Activated CD4-positive, alpha-beta T cell treated with anti-CD3 and anti-CD28 coated beads, Interleukin-2, amount 50 U/mL, for 4 hours (primary cell): ENCODE results near the gene FNIP2.
"Not testable (repeated sequence)": the region's sequence is repeated elsewhere in the genome, so short reads cannot be mapped to it uniquely, and the experiment has no call there.

ENCODE experiments used
- DNase-seq, 2 experiments: peaks; one replicate each; pipeline ENCODE4 v3.0.0-alpha.2; 2020

The FNIP2 gene

DNA sequence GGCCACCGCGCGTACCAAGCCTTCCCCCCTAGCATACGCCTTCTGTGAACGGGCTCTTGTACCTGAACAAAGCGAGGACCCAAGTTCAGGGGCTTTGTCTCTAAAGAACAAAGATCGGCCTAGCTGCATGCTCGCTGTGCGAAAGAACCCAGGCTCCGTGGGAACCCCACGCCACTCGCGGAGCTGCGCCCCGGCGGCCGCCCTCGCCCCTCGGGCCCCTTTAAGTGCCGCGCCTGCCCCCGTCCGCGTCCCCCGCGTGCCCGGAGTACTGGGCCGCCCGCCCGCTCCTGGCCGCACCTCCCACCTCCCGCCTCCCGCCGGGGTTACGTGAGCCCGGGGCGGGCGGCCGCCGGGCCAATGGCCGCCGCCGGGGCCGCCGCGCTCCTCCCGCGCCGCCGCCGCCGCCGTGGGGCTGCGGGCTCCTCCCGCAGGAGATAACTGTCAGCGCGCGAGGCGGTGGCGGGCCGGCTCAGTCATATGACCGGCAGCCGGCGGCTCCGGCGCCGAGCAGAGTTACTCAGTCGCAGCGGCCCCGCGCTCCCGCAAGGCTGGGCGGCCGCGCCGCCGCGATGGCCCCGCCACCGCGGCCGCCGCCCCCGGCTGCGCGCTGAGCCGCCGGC is at the start of gene FNIP2:
Gene FNIP2, plus strand, starts transcription at position 472 of the 620 bp plus-strand sequence. CDS start 187 bp downstream, outside the sequence.
- peak; percentile 49 to 54 for DNase-seq

DNA sequence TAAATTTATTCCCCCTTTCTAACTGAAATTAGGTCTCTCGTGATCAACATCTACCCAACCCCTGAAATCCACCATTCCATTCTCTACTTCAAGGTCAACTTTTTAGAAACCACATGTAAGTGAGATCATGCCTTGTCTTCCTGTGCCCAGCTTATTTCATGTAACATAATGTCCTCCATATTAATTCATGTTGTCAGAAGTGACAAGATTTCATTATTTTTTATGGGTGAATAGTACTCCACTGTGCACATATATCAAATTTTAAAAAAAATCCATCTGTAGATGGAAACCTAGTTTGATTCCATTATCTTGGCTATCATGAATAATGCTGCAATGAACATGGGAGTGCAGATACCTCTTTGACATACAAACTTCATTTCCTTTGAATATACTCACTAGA is 47.1 kb upstream of the FNIP2 start:
- no peak for DNase-seq

DNA sequence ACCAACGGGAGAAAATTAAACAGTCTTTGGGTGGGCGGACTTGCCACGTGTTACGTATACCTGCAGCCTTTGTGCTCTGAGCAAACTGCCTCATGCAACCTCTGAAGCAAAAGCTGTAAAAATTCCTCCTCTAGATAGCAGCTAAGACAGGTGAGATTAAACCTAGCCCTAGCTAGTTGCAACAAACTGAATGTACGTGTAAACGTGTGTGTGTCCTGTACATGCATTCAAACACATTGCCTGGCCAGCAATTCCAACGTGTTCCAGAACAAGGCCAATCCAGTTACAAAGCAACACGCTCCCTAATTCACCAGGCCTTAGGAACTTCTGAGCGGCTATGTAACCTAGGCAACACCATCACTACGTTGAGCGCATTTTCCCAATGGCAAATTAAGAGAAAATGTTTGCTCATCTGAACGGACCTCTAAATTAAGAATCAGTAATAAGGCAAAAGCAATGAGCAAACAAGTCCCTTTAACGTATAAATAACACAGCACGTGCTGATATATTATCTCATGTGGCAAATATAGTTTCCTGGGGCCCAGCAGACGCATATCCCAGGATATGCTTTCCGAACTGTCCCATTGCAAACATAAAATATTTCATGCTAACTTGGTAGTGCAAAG is 46.4 kb upstream of the FNIP2 start:
- DNase-seq: peak in 1 of 2 experiments; percentile 9

DNA sequence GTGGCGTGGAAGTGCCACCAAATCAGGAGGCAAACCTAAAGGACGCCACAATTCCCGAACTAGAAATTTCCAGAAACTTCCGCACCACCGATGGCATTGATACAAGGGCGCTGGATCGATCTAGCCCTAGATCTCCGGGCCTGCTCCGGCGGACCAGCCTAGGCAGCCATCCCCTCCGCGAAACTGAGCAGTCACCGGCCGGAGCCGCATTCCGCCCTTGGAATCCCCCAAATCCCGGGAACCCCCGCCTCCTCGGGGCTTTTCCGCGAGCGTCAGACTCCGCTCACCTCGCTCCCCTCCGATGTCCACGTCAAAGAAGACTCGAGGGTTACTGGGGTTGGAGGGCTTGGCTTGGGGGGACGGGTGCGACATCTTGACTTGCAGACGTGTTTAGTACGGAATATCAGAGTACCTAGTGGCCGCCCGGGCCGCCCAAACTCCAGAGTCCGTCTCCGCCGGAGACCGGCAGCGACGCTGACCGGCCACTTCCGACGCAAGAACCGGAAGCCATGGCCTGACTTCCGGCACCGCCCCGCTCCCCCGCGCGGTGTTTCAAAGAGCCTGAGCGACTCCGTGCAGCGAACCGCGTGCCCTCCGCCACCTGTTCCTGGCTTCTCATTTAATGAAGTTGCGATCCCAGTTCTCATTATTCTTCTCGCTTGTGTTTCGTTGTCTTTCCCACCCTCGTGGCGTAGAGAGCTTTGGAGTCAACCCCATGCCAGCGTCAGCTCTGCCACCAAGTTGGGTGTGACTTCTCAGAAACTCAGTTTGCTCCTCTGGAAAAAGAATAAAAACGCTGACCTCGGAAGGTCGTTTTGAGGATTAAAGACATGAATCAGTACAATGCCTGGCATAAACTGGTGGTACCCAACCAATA is 45.7 kb upstream of the FNIP2 start, which contains the start of gene PPID:
Gene PPID, minus strand, starts transcription at position 480 of the 877 bp plus-strand sequence. Its CDS starts 108 bp downstream, at position 372.
- peak; percentile 69 to 70 for DNase-seq

DNA sequence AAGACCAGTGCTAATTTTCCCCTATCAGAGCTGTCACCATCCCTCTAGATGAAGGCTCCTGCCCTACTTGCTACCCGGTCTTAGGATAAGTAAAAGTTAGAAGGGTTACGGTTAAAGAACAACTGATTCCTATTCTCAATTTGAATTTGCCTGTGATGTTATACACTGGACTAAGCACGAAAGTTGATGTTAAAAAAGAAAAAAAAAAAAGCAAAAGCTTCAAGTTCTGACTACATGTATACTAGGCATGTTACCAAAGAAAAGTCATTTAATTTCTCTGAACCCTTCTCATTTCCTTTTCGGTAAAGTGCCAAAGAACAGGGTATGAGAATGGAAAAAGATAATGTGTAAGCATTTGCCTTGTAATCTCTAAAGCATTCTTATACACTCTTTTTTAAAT is 44.2 kb upstream of the FNIP2 start:
- no peak for DNase-seq

DNA sequence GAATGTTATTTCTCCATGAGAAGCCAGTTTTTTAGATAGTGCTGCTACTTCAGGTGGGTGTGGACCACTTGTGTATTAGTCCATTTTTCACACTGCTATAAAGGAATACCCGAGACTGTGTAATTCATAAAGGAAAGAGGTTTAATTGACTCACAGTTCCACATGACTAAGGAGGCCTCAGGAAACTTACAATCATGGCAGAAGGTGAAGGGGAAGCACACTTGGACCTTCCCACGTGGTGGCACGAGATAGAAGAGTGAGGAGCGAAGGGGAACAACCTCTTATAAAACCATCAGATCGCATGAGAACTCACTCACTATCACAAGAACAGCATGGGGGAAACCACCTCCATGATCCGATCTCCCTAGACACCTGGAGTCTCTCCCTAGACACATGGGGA is 42.2 kb upstream of the FNIP2 start:
- no peak for DNase-seq

DNA sequence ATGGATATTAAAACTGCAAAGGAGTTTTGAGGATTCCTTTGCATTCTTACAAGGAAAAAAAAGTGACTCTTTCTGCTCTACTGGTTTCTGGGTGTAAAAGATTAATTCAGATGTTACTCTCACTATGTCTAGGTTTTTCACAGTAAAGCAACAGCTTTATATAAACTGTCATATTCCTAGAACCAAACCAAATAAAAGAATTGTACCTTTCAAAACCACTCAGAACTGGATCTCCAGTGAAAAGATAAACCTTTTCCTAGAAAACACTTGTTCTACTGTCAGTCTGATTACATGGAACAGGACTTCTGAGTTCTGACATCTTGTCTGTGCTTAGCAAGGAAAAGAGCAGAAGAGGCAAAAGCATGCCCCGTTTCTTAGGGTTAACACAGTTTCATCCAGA is 40.6 kb upstream of the FNIP2 start:
- DNase-seq: no peak

DNA sequence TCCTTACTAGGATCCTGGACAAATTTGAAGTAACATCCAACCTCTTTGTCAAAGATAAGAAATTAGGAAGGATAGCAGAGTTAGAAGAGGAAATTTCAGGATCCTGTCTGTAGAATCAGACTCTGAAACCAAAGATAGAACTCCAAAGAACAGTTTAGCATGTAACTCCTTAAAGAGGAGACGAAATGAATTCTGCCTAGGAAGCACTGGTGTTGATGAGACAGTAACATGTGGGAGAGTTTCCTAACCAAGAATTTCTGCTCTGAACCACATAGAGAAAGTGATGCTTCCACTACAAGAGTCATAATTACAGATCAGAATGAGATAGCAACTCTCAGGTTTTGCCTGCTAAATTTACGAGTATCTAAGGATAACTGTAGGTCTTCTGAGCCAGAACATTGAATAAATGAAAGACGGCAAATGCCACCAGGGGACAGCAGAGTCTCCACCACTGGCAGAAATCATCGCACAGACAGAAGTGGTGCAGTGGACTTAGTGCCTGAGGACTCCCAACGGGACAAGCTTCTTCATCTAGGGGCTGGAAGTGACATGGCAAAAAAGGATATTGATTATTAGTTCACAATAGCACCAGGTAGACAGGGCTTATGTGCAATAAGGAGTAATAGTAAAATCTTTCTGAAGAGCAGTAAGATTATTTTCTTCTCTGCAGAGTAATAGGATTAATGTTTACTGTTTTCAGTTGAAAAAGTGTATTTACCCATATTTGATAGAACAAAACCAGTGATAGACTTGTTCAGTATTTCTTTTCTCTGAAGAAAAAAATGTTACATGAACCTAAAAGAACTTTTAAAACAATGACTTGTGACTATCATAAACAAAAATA is 38.9 kb upstream of the FNIP2 start:
- peak; percentile 34 to 38 for DNase-seq

DNA sequence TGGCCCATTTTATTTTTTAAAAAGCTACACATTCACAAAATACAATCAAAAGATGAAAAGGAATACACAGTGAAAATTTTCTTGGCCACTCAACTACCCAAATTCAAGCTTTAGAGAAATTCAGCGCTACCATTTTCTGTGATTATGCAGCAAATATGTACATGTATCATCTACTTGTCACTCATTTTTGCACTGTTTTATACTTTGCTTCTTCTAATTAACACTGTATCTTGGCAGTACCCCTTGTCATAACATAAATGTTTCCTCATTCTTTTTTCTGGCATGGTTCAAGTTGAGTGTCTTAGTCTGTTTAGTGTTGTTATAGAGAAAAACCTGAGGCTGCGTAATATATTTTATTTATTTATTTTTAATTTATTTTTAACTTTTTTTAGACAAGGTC is 30.0 kb upstream of the FNIP2 start:
- no peak for DNase-seq

DNA sequence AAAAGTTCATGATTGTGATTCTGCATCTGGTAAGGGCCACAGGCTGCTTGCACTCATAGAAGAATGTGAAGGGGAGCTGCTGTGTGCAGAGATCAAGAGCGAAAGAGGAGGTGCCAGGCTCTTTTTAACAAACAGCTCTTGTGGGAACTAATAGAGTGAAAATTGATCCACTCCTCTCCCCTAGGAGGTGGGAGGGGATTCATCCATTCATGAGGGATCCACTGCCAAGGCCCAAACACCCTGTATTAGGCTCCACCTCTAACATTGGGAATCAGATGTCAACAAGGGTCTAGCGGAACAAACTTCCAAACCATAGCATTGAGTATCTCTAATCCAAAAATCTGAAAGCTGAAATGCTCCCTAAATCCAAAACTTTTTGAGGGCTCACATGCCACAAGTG is 29.2 kb upstream of the FNIP2 start:
- no peak for DNase-seq

DNA sequence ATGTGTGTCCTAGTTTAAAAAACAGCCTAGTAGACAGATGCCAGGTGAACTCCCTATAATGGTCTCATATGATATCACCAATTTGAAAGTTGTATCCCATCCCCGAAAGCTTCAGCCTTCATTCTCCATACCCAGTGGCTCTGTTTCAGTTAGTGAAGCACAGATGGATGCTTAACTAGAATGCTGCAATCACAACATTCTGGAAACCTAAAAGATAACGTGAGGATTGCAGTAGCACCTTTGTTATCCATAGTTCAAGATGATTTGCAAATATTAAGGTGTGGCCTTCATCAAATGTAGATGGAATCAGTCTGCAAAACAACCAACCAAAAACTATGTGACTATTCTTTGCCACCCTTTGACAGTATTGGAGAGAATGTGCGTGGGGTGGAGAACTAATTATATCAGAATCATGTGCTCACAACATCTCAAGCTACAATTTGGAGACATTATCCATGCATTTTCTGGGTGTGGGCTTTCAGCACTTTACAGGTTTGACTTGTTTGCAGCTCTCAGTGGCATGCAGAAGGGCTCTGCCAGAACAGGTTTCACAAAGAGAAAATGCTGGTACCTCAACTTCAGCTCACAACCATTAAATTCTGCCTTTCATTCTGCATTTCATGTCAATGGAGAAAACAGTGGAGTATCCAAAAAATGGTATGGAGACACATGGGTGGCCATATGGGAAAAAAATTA is 27.4 kb upstream of the FNIP2 start:
- DNase-seq: no peak

DNA sequence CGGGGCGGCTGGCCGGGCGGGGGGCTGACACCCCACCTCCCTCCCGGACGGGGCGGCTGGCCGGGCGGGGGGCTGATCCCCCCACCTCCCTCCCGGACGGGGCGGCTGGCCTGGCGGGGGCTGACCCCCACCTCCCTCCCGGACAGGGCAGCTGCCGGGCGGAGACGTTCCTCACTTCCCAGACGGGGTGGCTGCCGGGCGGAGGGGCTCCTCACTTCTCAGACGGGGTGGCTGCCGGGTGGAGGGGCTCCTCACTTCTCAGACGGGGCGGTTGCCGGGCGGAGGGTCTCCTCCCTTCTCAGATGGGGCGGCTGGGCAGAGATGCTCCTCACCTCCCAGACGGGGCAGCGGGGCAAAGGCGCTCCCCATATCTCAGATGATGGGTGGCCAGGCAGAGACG is 22.3 kb upstream of the FNIP2 start:
- DNase-seq: not testable (repeated sequence)

DNA sequence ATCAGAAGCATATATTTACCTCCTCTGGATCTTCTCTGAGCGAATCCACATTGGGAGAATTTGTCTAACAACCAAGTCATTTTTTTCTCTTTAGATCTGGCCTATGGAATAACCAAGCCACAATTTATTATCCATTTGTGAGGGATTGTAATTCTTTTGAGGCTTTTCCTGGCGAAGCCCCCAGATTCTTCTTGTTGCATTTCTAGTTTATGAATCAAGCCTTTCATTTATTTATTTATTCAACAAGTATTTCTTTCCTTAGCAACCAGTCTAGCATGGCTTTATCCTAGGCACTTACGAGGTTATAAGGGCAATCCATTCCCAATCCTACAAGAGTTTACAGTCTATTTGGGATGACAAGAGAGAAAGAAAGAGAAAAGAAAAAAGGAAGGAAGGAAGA is 18.4 kb upstream of the FNIP2 start:
- no peak for DNase-seq

DNA sequence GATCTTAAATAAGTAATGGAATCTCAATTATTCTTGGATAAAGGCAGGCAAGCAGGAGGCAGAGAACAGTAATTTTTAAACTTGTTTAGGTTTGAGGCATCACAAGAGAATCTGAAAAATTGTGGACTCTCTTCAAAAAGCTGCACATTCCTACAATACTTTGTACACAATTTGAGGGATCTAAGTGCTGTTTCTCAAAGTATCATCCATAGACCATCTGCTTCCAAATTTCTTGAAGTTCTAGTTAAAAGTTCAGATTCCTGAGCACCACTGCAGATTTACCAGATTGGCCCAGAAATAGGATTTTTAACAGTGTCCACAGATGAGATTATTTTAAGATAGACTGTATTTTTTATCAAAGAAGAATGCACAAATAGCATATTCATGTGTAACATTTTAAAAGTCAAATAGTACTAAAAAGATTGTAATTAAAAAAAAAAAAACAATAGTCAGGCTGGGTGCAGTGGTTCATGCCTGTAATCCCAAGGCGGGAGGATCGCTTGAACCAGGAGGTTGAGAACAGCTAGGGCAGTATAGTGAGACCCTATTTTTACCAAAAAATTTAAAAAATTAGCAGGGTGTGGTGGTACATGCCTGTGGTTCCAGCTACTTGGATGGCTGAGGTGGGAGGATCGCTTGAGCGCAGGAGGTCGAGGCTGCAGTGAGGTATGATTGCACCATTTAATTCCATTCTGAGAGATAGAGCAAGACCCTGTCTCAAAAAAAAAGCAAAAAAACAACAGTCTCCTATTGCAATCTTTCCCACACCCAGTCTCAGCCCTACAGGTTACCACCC is 14.2 kb upstream of the FNIP2 start:
- no peak for DNase-seq

DNA sequence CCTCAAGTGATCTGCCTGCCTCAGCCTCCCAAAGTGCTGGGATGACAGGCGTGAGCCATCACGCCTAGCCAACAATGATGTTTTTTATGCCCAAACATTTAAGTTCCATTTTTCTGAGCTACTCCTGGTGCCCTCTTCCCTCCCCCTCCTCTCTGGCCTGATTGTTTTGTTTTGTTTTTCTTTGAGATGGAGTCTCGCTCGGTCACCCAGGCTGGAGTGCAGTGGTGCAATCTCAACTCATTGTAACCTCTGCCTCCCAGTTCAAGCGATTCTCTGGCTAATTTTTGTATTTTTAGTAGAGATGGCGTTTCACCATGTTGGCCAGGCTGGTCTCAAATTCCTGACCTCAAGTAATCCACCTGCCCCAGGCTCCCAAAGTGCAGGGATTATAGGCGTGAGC is 13.0 kb upstream of the FNIP2 start:
- DNase-seq: not testable (repeated sequence)

DNA sequence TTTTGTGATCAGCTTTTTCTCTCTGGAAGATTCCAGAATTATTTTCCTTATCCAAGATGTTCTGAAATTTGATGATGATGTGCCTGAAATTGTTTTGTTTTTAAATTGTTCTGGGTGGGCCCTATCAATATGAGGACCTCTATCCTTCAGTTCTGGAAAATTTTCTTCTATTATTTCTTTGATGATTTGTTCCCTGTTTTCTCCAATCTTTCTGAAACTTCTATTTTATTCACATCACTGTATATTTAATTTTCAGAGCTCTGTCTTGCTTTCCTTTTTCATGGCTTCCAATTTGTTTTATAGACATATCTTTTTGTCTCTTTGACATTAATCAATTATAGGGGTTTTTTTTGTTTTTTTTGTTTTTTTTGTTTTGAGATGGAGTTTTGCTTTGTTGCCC is 12.2 kb upstream of the FNIP2 start:
- no peak for DNase-seq

DNA sequence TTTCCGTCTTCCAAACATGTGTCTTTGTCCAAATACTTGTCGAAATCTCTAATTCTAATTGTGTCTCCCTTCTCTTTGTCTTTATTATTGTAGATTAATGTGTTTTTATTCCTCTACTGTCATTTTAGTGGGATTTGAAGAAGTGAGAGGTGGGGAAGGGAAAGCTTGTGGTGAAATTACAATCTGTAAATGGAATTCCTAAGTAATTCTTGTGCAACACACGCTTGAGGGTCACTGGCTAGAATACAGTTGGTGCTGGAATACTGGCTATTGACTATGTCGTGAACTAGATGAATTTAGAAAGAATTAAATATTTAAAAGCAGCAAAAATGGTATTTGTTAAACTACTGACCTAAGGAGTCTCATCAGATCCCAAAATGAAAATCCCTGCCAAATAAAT is 10.7 kb upstream of the FNIP2 start:
- DNase-seq: no peak

DNA sequence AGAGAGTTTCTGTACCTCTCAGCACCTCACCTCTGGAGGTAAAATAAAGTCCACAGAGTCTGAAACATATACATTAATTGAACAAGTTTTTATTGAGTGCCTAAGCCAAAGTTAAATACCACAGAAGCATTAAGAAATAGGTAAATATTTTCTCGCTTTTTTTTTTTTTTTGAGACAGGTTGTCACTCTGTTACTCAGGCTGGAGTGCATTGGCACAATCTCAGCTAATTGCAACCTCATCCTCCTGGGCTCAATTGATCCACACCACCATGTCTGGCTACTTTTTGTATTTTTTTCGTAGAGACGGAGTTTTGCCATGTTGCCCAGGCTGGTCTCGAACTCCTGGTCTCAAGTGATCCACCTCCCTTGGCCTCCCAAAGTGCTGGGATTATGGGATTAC is 10.1 kb upstream of the FNIP2 start:
- no peak for DNase-seq

DNA sequence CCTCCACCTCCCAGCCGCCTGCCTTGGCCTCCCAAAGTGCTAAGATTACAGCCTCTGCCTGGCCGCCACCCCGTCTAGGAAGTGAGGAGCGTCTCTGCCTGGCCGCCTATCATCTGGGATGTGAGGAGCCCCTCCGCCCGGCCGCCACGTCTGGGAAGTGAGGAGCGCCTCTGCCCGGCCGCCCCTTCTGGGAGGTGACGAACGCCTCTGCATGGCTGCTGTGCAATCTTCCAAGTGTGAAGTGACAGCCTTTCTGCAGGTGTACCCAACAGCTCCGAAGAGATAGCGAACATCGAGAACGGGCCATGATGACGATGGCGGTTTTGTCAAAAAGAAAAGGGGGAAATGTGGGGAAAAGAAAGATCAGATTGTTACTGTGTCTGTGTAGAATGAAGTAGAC is 9.3 kb upstream of the FNIP2 start:
- DNase-seq: not testable (repeated sequence)

DNA sequence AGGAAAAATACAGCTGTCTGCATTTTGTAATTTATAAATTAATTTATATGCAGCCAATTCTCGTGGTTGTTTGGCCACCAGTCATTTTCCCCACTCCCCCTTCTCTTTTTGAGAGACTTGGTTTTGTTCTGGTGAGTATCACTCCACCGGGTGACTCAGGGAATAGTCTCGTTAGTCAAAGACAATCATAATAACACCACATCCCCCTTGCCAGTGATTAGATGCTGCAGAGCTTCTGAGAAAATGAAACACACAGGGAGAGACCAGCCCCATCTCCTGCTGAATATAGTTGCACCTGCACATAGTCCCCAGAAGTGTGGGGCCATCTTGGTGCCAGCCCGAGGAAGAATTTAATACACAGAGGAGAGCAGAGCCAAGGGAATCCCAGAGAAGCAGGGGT is 8.0 kb upstream of the FNIP2 start:
- DNase-seq: no peak

DNA sequence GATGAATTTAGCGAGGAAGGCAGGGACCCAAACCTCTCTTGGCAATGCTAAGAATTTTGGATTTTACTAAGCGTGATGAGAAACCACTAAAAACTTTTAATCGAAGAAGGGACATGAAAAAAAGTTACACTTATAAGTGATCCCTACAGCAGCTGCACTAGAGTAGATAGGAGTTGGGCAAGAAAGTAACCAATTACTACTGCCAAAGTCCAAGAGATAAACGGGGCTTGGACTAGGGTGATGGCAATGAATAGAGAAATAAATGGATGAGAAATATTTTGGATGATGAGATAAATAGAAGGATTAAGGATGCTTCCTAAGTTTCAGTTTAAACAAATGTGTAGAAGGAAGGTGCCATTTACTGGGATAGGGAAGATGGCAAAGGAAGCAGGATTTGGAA is 6.3 kb upstream of the FNIP2 start:
- no peak for DNase-seq
